Loucy (cell line): Measurements from ENCODE around the gene SLC38A3.

Experiments
- H2AFZ ChIP-seq: fragments of 200-600 bp; sonication (generic); 2 replicates; pipeline ENCODE4 v1.6.0; 2016; ENCODE audit warnings: antibody characterized with exemption, mild to moderate bottlenecking, low read length, moderate library complexity
- H3F3A ChIP-seq: fragments of 200-600 bp; 2 replicates; pipeline ENCODE4 v1.6.0; 2016; ENCODE audit warnings: antibody characterized with exemption, low read depth, mild to moderate bottlenecking
- H3K27me3 ChIP-seq: fragments of 200-600 bp; sonication (generic); 2 replicates; pipeline ENCODE4 v1.6.1; 2014; ENCODE audit warnings: low read length, mild to moderate bottlenecking; ENCODE audit not compliant: insufficient read depth, poor library complexity, severe bottlenecking
- H3K36me3 ChIP-seq: fragments of 200-600 bp; sonication (generic); 2 replicates; pipeline ENCODE4 v1.6.1; 2016; ENCODE audit warnings: low read length; ENCODE audit not compliant: insufficient read depth
- H3K4me1 ChIP-seq: fragments of 200-600 bp; sonication (generic); 2 replicates; pipeline ENCODE4 v1.5.1; 2014; ENCODE audit warnings: low read length, mild to moderate bottlenecking; ENCODE audit not compliant: insufficient read depth, poor library complexity, severe bottlenecking
- H3K4me2 ChIP-seq: fragments of 200-600 bp; sonication (generic); 2 replicates; pipeline ENCODE4 v1.6.0; 2014; ENCODE audit warnings: antibody characterized with exemption, low read length, low read depth, mild to moderate bottlenecking; ENCODE audit not compliant: poor library complexity, severe bottlenecking
- H3K4me3 ChIP-seq: fragments of 200-600 bp; sonication (generic); 2 replicates; pipeline ENCODE4 v1.5.1; 2014; ENCODE audit warnings: low read length, mild to moderate bottlenecking, mixed read lengths; ENCODE audit not compliant: poor library complexity, severe bottlenecking
- H3K79me2 ChIP-seq: fragments of 200-600 bp; sonication (generic); 2 replicates; pipeline ENCODE4 v1.6.1; 2014; ENCODE audit warnings: low read length; ENCODE audit not compliant: insufficient read depth
- H3K9ac ChIP-seq: fragments of 200-600 bp; sonication (generic); 2 replicates; pipeline ENCODE4 v1.6.0; 2014; ENCODE audit warnings: mild to moderate bottlenecking, low read depth, low read length, moderate library complexity; ENCODE audit not compliant: poor library complexity, severe bottlenecking
- H3K9me2 ChIP-seq: fragments of 200-600 bp; sonication (generic); replicated peaks from 2 replicates; pipeline ENCODE4 v1.6.1; 2016; ENCODE audit warnings: low read depth, low read length, mixed read lengths
- H3K9me3 ChIP-seq: fragments of 200-600 bp; sonication (generic); 2 replicates; pipeline ENCODE4 v1.6.1; 2014; ENCODE audit warnings: mild to moderate bottlenecking, antibody characterized with exemption, low read length, low read depth; ENCODE audit not compliant: insufficient read depth
- H4K20me1 ChIP-seq: fragments of 200-600 bp; sonication (generic); 2 replicates; pipeline ENCODE4 v1.6.0; 2014; ENCODE audit warnings: antibody characterized with exemption, low read length, mild to moderate bottlenecking; ENCODE audit not compliant: insufficient read depth, poor library complexity, severe bottlenecking
- EZH2phosphoT487 ChIP-seq: fragments of 200-600 bp; IDR thresholded peaks from 2 replicates; pipeline ENCODE4 v1.6.1; 2018; ENCODE audit warnings: antibody characterized with exemption, mild to moderate bottlenecking, moderate library complexity, borderline replicate concordance
- TF ChIP-seq, protein P1 (sequence below): fragments of 200-600 bp; sonication (generic); conservative IDR thresholded peaks from 2 replicates; pipeline ENCODE4 v1.5.1; 2014; ENCODE audit warnings: mild to moderate bottlenecking, antibody characterized with exemption, low read length

SLC38A3 gene

DNA sequence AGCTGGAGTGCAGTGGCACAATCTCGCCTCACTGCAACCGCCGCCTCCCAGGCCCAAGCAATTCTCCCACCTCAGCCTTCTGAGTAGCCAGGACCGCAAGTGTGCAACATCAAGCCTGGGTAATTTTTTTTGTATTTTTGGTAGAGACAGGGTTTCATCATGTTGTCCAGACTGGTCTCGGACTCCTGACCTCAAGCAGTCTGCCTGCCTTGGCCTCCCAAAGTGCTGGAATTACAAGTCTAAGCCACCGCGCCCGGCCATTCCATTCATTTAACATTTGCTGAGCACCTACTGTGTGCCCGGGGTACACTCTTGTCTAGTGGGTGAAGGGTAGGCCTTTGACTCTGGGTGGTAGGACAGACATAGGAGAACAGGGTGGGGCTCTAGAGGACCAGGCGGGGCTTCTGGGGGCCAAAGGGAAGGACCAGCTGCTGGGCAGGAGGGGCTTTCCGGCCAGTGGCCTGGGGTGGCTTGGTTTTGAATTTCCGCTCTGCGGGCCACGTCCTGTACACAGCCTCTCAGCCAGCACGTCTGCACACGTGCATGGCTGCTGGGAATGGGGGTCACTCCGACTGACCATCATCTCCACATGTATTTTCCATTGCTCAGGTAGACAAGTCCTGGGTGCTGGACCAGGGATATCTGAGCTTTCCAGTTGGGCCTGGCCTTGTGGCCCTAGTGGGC, 2.4 kb downstream of the SLC38A3 start:
- Histone ChIP-seq H3K9me3 (no peaks in the 10 kb centered on the region), H3K79me2 (no peaks in the 10 kb centered on the region), H3K9ac (no peak overlapping the region), H3K36me3 (no peaks in the 10 kb centered on the region), H3K4me1 (no peaks in the 10 kb centered on the region), H3K4me3 (no peak overlapping the region), H3K4me2 (no peak overlapping the region), H3K9me2 (no peaks in the 10 kb centered on the region), H3K27me3 (no peaks in the 10 kb centered on the region), H4K20me1 (no peaks in the 10 kb centered on the region), H3F3A (no peaks in the 10 kb centered on the region), H2AFZ (no peak overlapping the region)
- TF ChIP-seq EZH2phosphoT487, result no peak
- TF ChIP-seq, protein P1, sequence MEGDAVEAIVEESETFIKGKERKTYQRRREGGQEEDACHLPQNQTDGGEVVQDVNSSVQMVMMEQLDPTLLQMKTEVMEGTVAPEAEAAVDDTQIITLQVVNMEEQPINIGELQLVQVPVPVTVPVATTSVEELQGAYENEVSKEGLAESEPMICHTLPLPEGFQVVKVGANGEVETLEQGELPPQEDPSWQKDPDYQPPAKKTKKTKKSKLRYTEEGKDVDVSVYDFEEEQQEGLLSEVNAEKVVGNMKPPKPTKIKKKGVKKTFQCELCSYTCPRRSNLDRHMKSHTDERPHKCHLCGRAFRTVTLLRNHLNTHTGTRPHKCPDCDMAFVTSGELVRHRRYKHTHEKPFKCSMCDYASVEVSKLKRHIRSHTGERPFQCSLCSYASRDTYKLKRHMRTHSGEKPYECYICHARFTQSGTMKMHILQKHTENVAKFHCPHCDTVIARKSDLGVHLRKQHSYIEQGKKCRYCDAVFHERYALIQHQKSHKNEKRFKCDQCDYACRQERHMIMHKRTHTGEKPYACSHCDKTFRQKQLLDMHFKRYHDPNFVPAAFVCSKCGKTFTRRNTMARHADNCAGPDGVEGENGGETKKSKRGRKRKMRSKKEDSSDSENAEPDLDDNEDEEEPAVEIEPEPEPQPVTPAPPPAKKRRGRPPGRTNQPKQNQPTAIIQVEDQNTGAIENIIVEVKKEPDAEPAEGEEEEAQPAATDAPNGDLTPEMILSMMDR, result no peak

- H3K9ac ChIP-seq, result no peak overlapping the region
- H3K4me3 ChIP-seq, result no peak overlapping the region
- no peaks in the 10 kb centered on the region for H4K20me1 ChIP-seq
- H3K4me2 ChIP-seq, result no peak overlapping the region
- no peaks in the 10 kb centered on the region for H3K9me2 ChIP-seq
- H3K27me3 ChIP-seq, result no peaks in the 10 kb centered on the region
- H3K36me3 ChIP-seq, result no peaks in the 10 kb centered on the region
- H2AFZ ChIP-seq, result no peak overlapping the region
- H3K4me1 ChIP-seq, result no peaks in the 10 kb centered on the region
- no peaks in the 10 kb centered on the region for H3F3A ChIP-seq
- no peaks in the 10 kb centered on the region for H3K79me2 ChIP-seq
- TF ChIP-seq, protein P1, result no peak
- no peak for TF ChIP-seq EZH2phosphoT487
- H3K9me3 ChIP-seq, result no peaks in the 10 kb centered on the region
Observed at GRCh38 chr3:50208677-50209344, 3.7 kb downstream of the SLC38A3 start.

- Histone ChIP-seq H3K79me2 (no peaks in the 10 kb centered on the region), H3K9ac (no peak overlapping the region), H3K4me3 (no peak overlapping the region), H4K20me1 (no peaks in the 10 kb centered on the region), H3K9me2 (no peaks in the 10 kb centered on the region), H3K4me2 (no peak overlapping the region), H3K36me3 (no peaks in the 10 kb centered on the region), H3K4me1 (no peaks in the 10 kb centered on the region), H3F3A (no peaks in the 10 kb centered on the region), H3K27me3 (no peaks in the 10 kb centered on the region), H2AFZ (no peak overlapping the region), H3K9me3 (no peaks in the 10 kb centered on the region)
- TF ChIP-seq, protein P1, result no peak
- no peak for TF ChIP-seq EZH2phosphoT487
Observed at GRCh38 chr3:50210176-50210509, 5.1 kb downstream of the SLC38A3 start.
